HL-60/S4 treated with phorbol 12-myristate 13-acetate at 8.2 ng/mL for 4 days and 3 days (cell line): ENCODE measurements around the gene AKAIN1.

Experiments
- in situ Hi-C: fragments of 300-500 bp; cut with MboI; formaldehyde crosslinking; loops from 2 replicates; pipeline ENCODE4 v1.15.0; 2022; ENCODE audit warnings: low sequenced_read_pairs

The AKAIN1 gene, protein sequence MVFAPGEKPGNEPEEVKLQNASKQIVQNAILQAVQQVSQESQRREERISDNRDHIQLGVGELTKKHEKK

DNA sequence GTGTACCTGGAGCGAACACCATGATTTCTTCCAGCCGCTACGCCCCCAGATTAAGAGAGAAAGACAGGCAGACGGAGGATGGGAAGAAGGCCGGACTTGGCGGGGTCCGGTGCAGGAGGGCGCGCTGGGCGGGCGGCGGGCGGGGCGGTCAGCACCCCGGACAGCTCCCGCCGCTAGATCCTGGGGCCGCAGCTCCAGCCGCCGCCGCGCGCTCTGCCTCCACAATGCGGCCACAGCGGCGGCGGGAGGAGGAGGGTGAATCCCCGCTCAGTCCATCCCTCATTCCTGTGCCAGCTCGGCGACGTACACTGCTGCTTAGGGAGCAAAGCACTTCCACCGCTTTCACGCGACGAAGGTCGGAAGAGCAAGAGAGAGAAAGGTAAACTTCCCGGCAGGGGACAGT, at the start of gene AKAIN1:
AKAIN1 (minus strand) TSS at position 226 of the 403 bp plus-strand sequence; CDS start at position 22, 204 bp downstream.
- in situ Hi-C loops: no loop called here

DNA sequence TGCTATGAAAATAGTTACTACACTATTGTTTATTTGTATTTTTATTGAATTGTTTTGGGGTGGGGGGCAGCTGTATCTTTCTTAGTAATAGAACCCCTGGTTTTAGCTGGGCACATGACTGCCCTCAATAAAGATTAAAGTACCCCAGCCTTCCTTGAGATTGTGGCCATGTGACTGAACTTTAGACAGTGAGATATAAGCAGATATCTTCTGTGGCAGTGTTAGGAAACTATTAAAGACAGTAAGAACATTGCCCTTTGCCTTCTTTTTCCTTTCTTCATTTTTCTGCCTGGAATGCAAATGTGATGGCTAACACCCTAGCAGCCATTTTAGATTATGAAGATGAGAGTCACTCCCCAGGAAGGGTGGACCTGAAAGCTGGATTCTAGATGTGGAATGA, 47.9 kb upstream of the AKAIN1 start:
- in situ Hi-C loops: no loop called here

DNA sequence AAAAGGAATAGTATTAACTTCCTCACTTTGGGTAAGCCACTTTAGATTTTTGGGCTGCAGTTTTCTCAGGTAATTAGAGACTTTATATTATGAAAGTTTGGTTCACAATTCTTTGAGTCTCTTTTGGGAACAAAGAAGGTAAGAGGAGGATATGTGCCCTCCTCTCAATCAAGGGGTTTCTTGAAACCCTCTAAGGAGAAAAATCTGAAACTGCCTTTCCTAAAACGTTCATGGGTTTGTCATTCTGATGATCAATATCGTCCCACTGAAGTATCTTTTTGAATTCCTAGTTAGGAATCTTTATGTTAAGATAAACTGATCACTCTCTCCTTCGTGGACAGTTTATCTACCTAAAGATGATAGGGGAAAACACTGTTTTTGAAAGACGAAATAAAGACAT, 42.4 kb upstream of the AKAIN1 start:
- in situ Hi-C loops: no loop called here

DNA sequence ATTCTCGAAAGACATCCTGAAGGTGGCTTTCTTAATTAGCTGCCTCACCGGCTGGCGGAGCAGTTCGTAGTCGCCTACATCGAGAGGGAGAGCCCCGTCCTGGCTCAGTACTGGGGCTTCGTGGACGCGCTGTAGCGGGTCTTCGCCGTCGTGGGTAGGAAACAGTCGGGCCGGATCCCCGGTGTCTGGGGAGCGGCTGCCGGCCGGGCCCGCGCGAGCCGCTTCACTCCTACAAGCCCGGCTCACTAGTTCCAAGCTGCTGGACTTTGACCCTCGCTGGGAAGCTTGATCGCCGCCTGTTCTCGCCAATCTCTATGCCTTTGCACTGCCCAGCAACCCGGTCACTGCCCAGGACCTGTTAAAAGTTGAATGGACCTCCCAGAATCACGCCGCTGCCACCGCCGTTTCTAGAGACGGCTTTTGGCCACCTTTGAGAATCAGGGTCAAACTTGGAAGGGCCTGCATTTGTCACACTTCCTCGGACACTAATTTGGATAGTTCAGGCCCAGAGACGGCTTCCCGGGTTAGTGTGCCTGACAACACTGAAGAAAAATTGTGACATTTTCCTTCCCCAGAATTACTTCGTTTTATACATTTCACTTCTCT, 41.4 kb upstream of the AKAIN1 start:
- in situ Hi-C loops: no loop called here

DNA sequence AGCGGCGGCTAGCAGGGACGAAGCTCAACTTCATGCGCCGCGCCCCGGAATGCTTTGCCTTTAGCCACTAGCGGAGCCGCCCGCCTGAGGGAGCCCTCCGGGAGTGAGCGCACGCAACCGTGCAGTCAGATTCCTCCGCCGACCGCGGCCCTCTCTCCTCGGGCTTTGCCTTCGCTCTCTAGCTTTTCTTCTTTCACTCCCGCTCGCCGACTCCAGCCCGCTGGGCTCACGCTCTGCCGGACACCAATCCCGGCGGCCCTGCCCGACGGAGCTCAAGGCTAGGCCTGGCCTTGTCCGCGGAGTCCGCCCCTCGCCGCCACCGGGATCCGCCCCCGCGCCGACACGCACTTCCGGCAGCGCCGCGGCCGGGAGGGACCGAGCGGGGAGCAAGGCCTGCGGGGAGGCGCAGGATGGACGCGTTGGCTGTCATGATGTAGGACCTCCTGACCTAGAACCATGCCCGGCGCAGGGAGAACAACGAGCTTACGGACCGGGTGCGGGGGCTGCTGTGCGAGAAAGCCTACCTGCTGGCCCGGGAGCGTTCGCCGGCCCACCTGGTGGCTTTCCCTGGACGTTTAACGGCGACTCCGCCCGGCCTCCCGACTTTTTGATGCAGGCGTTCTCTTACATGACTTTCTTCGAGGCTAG, 40.8 kb upstream of the AKAIN1 start:
- in situ Hi-C loops: no loop called here

DNA sequence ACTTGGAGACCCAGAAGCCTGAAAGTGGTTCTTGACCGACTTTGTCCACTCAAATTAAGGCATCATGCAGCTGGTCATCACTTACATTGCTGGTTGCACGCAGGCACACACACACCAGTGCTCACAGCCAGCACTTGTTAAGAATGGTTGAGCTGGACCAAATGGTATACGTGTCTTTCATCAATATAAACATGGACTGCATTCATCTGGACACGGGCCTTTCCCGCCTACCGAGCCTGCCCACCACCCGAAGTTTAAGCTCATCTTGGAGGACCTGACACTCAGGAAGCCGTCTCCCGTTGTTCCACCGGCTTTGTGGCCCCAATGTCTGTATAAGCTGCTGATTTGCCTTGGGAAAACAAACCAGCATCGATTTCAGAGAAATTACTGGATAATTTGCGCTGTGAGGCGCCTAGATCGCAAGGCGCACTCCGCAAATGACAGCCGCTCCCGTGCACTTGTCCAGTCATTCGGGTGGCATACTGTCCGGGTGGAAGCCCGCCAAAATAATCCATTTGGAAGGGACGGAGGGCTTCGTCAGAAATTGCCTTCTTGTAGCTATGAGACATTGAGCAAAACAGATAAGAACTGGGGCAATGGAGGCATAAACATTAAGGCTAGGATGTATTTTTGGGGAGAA, 40.1 kb upstream of the AKAIN1 start:
- in situ Hi-C loops: no loop called here

DNA sequence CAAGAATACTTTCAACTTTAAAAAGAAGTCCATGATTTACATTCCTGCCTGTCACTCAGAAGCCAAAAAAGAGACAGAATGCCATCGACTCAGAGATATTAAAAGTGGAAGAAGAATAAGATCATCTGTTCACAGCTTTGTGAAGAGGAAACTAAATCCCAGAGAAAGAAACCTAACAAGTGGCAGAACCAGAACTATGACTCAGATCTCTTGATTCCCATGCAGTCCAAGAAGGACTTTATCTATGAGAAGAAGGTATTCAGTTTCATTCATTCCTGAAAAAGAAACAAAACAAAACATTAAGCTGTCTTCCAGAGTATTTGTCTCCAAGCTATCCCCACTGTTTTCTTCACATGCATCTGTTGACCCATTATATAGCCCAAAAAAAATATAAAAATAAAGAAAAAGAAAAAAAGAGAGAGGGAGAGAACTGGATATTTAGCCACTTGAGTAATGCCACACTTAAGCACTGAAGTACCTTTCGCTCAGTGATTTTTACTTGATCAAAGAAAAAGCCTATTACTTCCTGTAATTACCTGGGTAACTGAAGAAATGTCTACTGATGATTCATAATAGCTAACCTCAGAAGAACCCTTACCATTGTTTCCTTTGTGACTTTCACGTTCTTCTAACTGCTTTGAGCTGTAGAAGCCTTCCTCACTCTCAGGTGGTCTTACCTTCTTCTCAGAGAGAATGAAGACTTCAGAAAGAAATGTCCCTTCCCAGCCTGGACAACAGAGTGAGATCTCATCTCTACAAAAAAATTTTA, 17.7 kb upstream of the AKAIN1 start:
- in situ Hi-C loops: no loop called here

DNA sequence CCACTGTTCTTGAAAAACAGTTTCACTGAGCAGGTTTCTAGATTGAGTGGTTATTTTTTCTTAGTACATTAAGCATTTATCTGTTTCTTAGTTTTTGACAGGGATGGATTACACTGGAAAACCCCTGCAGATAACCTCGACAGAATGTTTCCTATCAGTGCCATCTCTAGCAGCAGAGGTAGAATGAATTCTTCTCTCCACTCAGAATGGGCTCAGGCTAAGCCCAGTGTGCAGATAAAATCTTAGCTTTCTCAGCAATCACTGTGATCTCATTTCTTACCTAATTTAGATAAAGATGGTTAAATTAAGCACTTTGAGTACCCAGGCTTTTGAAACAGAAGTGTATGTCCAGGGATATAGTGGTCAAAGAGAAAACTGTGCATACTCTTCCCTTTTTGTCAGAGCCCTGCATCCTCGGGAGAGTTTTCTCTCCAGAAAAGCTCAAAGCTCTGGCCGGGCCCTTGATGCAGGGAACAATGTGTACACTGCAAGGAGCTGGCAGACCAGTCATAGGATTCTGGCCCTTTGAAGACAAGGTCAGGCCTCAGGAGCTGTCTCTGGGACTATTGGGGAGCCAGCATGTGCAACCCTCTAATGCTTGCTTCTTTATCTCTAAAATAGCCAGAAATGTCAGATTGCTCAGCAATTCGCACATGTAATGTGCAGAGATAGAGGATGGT, 10.6 kb upstream of the AKAIN1 start:
- in situ Hi-C loops: no loop called here

DNA sequence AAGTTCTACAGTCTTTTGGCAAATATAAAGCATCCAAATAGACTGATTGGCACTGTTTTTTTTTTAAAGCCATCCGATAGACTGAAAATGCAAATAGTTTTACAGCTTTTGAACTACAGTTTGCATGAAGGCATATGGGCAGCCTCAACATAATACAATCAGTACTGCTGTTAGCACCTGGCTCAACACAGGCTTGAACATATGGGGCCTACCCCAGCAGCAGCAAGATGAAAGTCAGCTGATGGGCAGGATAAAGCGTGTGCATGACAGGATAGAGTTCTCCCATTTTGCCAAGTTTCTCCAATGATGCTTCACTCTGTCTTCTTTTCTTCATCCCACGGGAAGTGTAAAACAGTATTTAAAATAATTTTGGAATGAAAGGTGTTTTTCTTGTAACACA, 1.3 kb upstream of the AKAIN1 start:
- in situ Hi-C loops: no loop called here

DNA sequence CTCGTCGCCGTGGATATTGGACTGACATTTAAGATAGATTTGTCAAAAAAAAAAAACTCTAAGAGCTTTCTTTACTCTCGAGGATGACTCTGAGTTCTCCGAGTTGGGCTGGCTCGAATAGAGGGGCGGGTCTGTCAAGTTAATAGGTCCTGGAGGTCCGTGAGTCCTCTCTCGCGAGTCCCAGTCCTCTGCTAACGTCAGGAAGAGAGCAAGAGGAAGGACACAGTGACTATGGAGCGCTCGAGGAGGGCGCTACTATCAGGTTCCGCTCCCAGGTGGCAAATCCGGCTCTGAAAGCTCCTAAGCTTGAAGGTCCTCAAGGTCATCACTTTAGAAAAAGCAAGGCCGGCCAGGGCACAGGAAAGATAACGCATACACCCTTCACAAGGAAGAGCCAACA, 404 bp upstream of the AKAIN1 start:
- in situ Hi-C loops: no loop called here

DNA sequence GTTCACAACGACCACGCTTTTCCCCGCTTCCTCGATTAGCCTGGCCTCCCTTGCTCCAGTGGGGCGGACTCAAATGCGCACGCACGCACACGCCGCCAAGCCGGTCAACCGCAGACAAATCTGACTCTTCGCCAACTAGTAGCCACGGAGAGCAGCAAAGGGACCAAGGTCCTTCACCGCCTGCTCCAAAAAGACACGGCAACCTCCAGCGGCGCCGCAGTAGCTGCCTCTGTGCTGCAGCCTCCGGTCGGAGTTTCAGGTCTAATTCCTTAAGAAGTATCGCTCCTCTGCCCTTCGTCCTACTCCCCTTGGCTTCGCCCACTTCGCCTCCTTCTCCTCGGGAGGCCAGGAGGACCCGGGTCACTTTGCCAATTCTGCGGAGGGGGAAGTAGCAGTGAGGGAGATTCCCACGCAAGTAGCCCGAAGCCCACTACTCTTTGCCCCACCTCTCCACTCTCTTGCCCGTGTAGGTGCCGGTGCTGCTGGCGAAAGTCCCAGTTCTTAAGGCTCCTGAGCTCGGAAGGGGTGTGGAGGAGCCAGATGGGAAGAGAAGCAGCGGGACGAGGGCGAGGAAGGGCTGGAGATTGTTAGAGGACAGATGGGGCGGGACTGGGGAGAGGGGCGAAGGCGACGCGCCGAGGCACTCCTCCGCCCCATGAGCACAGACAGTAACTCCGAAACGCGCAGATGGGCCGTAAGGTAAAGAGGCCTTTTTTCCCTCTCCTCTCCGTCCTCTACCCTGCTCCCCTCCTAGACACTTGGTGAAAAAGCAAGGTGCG, 615 bp downstream of the AKAIN1 start:
- in situ Hi-C loops: no loop called here

DNA sequence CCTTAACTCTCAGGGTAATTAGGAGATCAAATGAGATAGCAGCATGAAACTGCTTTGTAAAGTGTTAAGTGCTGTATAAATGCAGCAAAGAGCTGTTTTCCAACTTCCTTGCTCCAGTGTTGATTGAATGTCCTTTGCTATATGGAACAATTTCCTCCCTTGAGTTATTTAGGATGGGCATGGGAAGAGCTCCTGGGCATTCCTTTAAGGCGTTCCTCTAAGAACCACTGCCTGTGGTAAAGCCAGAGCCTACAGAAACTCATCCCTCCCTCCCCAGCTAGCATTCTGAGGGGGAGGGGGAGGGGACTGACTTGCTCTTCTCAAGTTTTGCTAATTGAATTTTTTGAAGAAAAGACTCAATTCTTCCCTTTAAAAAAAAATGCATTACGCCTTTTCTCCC, 1.4 kb downstream of the AKAIN1 start:
- in situ Hi-C loops: no loop called here

DNA sequence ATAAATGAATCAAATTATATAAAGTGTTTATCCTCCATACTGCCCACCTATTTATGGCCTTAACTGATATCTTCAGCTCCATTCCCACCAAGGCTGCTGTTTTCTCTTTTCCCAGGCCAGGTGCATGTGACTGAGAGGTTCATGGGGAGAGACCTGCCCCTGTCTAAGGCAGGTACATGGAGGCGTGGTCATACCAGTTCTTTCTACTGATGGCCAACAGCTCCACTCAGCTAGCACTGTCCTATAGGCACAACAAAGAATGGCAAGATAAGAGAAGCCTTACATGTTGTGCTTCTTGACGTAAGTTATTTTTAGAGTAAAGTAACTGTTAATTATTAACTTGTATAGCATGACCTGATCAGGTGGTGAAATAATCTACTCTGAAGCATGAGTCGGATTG, 16.8 kb downstream of the AKAIN1 start:
- in situ Hi-C loops: no loop called here

DNA sequence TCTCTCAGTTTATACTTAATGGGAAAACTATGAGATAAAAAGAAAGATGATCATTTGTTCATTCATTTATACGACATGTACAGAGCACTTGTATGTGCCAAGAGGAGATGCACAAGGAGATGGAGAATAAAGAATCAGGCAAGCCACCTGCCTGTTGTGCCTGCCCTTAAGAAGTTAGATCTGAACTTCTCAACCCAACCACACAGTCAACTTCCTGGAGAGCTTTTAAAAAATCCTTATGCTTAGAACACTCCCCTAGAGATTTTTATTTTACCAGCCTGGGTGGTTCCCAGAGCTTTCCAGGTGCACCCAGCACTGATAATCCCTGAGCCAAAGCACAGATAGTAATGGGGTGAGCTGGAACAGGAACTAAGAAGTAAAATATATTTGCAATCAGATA, 18.5 kb downstream of the AKAIN1 start:
- in situ Hi-C loops: no loop called here

DNA sequence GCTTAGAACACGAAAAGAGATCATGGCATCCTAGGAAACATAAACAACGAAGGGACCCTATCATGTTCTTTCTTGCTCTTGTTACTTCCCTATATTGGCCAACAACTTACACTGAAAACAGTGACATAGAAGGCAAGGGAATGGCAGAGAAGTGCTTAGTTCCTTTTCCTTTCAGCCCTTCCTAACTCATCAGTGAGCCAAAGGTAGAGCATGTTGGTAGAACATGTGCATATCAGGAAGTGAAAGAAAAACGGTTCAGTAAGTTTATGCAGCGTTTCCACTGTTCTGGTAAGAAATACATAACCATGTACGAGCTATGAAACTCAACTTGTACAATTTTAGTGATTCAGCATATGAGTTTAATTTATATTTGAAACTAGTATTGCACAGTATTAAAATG, 21.7 kb downstream of the AKAIN1 start:
- in situ Hi-C loops: no loop called here

DNA sequence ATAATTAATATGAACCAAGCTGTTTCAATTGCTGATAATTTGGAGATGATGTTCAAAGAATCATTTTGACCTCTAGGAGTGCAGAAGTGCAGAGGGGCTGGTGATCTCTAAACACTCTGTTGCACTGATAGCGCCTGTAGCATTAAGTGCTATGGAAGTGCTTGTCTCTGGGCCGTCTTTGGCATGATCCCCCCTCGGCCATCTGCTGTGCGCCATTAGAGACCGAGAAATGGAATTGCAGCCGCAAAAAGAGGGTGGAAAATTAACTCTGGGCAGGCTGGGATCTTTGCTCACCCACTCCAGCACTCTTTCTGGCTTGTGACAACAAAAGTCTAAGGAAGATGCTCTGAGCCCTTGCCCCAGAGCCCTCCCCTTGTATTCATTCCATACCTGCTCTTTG, 23.4 kb downstream of the AKAIN1 start:
- in situ Hi-C loops: no loop called here

DNA sequence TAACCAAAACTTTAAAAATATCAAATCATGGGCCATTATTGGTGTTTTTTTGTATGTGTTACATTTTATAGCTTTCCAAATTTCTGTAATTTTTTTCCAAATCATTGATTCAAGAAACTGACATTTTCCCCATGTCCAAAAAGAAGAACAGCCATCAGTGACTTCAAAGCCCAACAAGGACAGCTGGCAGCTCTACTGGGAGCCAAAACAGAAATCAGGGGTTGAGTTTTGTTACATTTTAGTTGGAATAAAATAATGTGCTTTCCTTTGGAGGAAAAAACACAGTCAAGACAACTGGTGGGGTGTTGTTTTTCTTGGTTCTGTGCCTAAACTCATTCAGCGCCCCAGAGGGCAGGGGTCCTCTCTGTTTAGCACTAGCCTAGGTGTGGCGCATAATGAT, 23.8 kb downstream of the AKAIN1 start:
- in situ Hi-C loops: no loop called here

DNA sequence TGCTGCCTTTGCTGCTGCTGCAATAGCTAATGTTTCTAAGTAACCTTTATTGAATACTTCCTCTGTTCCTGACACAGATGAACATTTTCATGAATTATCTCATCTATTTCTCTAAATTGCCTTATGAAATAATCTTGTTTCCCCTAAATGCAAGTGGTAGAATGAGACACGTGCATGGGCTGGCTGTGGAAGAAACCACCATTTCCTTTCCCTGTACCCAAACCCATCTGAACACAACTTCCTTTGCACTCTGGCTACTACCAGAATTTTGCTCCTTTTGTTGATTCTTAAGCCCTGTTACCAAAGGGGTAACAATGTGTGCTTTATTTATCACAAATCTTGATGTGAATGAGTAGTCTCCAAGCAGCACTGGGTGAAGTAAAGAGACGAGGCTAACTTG, 29.2 kb downstream of the AKAIN1 start:
- in situ Hi-C loops: no loop called here

DNA sequence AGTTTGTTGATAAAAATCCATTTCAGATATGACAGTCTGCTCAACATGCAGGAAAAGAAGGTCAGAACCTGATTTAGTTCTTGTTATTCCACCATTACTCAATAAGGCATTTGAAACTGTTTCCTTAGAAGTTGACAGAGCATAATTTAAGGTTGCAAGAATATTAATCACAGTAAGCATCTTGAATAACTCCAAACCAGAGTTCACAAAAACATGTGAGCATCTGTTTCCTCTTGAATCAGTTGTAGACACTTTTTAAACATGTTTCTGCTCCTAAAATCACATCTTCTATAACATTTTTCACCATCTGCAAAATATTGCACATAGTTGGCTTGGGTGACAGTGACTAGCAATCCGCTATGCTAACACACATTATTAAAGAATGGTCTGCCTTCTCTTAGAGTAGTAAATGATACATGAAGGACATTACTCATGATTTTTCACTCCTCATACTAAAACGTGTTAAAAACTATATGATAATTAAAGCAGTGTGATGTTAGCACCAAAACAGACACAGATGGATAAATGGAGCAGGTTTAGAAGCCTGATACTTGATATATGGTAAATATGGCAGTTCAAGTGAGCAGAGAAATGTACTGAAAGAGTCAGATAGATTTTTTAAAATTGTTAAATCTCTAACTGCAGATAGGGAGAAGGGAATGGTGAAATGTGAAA, 30.3 kb downstream of the AKAIN1 start:
- in situ Hi-C loops: no loop called here

DNA sequence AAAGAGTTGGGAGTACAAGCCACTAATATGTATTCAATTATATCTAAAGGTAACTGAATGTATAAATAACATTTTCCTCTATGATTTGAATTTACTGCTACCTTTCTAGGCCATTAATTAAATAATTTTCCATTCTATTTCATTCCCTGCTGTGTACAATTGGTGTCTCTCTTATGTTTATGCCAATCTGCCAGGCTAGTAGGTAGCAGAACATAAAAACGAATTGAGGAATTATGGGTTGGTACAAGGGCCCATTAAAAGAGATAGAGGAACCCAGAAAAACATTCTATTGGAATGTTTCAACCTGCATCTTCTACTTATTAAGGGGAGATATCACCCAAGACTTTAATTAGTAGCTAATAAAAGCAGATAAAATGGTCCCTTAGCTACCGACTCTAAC, 32.2 kb downstream of the AKAIN1 start:
- in situ Hi-C loops: no loop called here
